Fibroblast of lung (primary cell): Measurements from ENCODE around the gene HSPBAP1. TPM values are rescaled to one million over a fixed set of nuclear protein-coding genes. Genes with fewer than 3 reads are reported as not detected.

Experiments
- DNase-seq, 2 donors: peaks; one replicate each; pipeline versions ENCODE4 v3.0.0 to v3.0.0-alpha.2; 2010; ENCODE audit warnings: low read depth in 2 of 2
- H2AFZ ChIP-seq: 2 replicates; pipeline ENCODE4 v1.5.1; 2012; ENCODE audit warnings: low read length, control low read depth, inconsistent platforms
- H3K27ac ChIP-seq: 2 replicates; pipeline ENCODE4 v1.5.1; 2011; ENCODE audit warnings: low read length, control low read depth; ENCODE audit not compliant: insufficient read depth
- H3K27me3 ChIP-seq: 2 replicates; pipeline ENCODE4 v1.5.1; 2011; ENCODE audit warnings: mild to moderate bottlenecking, low read length; ENCODE audit not compliant: control insufficient read depth, insufficient read depth
- H3K36me3 ChIP-seq: 2 replicates; pipeline ENCODE4 v1.5.1; 2011; ENCODE audit warnings: low read length; ENCODE audit not compliant: control insufficient read depth, insufficient read depth
- H3K4me1 ChIP-seq: 2 replicates; pipeline ENCODE4 v1.5.1; 2011; ENCODE audit warnings: low read length; ENCODE audit not compliant: control insufficient read depth, insufficient read depth; ENCODE audit errors: extremely low read depth
- H3K4me2 ChIP-seq: 2 replicates; pipeline ENCODE4 v1.5.1; 2011; ENCODE audit warnings: low read length, control low read depth; ENCODE audit not compliant: insufficient read depth; ENCODE audit errors: extremely low read depth
- H3K4me3 ChIP-seq, 4 experiments: fragments of 200-600 bp in 1 of 4; sonication (generic) in 1 of 4; replicated peaks in 1 of 4; 2 replicates each; pipeline ENCODE4 v1.5.1; 2011 to 2016; ENCODE audit warnings: low read length in 4 of 4, low read depth in 3 of 4, mild to moderate bottlenecking in 3 of 4, control low read depth in 2 of 4, inconsistent platforms in 1 of 4, mixed read lengths in 1 of 4; ENCODE audit not compliant: insufficient read depth in 1 of 4; ENCODE audit errors: control extremely low read depth in 1 of 4
- H3K79me2 ChIP-seq: 2 replicates; pipeline ENCODE4 v1.5.1; 2012; ENCODE audit warnings: mild to moderate bottlenecking, low read length, inconsistent platforms; ENCODE audit not compliant: control insufficient read depth, insufficient read depth
- H3K9ac ChIP-seq: 2 replicates; pipeline ENCODE4 v1.5.1; 2011; ENCODE audit warnings: mild to moderate bottlenecking, low read length, control low read depth; ENCODE audit not compliant: insufficient read depth
- H3K9me3 ChIP-seq: 2 replicates; pipeline ENCODE4 v1.5.1; 2012; ENCODE audit warnings: low read depth, low read length; ENCODE audit not compliant: control insufficient read depth, insufficient read depth
- H4K20me1 ChIP-seq: 2 replicates; pipeline ENCODE4 v1.5.1; 2011; ENCODE audit warnings: low read length; ENCODE audit not compliant: control insufficient read depth, insufficient read depth; ENCODE audit errors: extremely low read depth
- CTCF ChIP-seq, 2 donors: IDR thresholded peaks in 1 of 2; conservative IDR thresholded peaks in 1 of 2; 1 replicate in 1 of 2; 2 replicates in 1 of 2; pipeline ENCODE4 v1.5.1; 2011 to 2012; ENCODE audit warnings: low read length in 2 of 2, control low read depth in 1 of 2, inconsistent platforms in 1 of 2, low read depth in 1 of 2, mild to moderate bottlenecking in 1 of 2
- EZH2 ChIP-seq: IDR thresholded peaks from 2 replicates; pipeline ENCODE4 v1.5.1; 2012; ENCODE audit warnings: low read length, control low read depth, mild to moderate bottlenecking; ENCODE audit errors: missing control alignments
- polyA plus RNA-seq, 2 donors: library from polyadenylated mRNA; depleted of rRNA in 1 of 2; stranded (reverse) in 1 of 2; unstranded in 1 of 2; fragments of >200 nt; gene quantifications; 2 replicates each; pipeline ENCODE4 v1.2.1, GENCODE V29; 2011 to 2012; ENCODE audit warnings: missing spikeins in 1 of 2
- total RNA-seq: library from RNA; depleted of rRNA; stranded (reverse); fragments of >200 nt; gene quantifications from 2 replicates; pipeline ENCODE4 v1.2.1, GENCODE V29; 2014

The HSPBAP1 gene
- total and polyA plus RNA-seq, 2 donors (not counting 1 experiment from before 2014, with no cell fraction given) = 5.2 to 12.4 TPM

- DNase-seq = peak; percentile 64 to 66
- TF ChIP-seq EZH2 (no peak), CTCF (conservative IDR thresholded peaks at IDR 0.05 in 1 of 2, IDR thresholded peaks at IDR 0.05 in 1 of 2; ENCODE audit: low read depth in 1 of 2, low read length in 2 of 2) (no peak)
- Histone ChIP-seq H3K79me2 (no peaks in the 10 kb centered on the region), H3K36me3 (no peaks in the 10 kb centered on the region), H3K4me1 (peaks cover 2% of the 10 kb centered on the region), H4K20me1 (no peaks in the 10 kb centered on the region), H3K9me3 (no peaks in the 10 kb centered on the region), H3K9ac (peak within 1 kb of the TSS; percentile 88), H2AFZ (peak within 1 kb of the TSS; percentile 94), H3K27ac (peak within 1 kb of the TSS; percentile 97), H3K4me3 (peak within 1 kb of the TSS; percentile 55 to 92 (median 74)), H3K4me2 (peak within 1 kb of the TSS; percentile 99), H3K27me3 (no peaks in the 10 kb centered on the region)
Observed at GRCh38 chr3:122794779-122795673, 1.4 kb upstream of the HSPBAP1 start, which contains the start of gene SLC49A4. TSS of gene SLC49A4 (plus strand) at chr3:122795069. CDS start at chr3:122795193, 124 bp downstream.

GRCh38 chr3:122794483-122794778 lies 800 bp upstream of the HSPBAP1 start:
- Histone ChIP-seq H3K27me3 (no peaks in the 10 kb centered on the region), H3K9me3 (no peaks in the 10 kb centered on the region), H3K4me3 (peak overlapping the region; percentile 55 to 92 (median 74)), H3K9ac (peak overlapping the region; percentile 88), H3K4me2 (peak overlapping the region; percentile 99), H3K36me3 (no peaks in the 10 kb centered on the region), H2AFZ (peak overlapping the region; percentile 94), H3K27ac (peak overlapping the region; percentile 97), H4K20me1 (no peaks in the 10 kb centered on the region), H3K4me1 (peaks cover 2% of the 10 kb centered on the region), H3K79me2 (no peaks in the 10 kb centered on the region)
- DNase-seq = peak; percentile 60 to 69
- TF ChIP-seq CTCF (conservative IDR thresholded peaks at IDR 0.05 in 1 of 2, IDR thresholded peaks at IDR 0.05 in 1 of 2; ENCODE audit: low read depth in 1 of 2, low read length in 2 of 2) = no peak
- TF ChIP-seq EZH2 = no peak

GRCh38 chr3:122789585-122790273 lies 3.9 kb downstream of the HSPBAP1 start:
- H3K79me2 ChIP-seq = no peaks in the 10 kb centered on the region
- no peaks in the 10 kb centered on the region for H3K27me3 ChIP-seq
- no peak overlapping the region for H3K27ac ChIP-seq

More at GRCh38 chr3:122789585-122790273, 3.9 kb downstream of the HSPBAP1 start:
- no peak overlapping the region for H3K9ac ChIP-seq
- H3K4me2 ChIP-seq = no peak overlapping the region
- H3K36me3 ChIP-seq = no peaks in the 10 kb centered on the region
- H3K4me1 ChIP-seq = peaks cover 4% of the 10 kb centered on the region
- no peak overlapping the region for H2AFZ ChIP-seq
- no peaks in the 10 kb centered on the region for H4K20me1 ChIP-seq
- no peak for DNase-seq
- H3K4me3 ChIP-seq = no peak overlapping the region
- TF ChIP-seq CTCF (conservative IDR thresholded peaks at IDR 0.05 in 1 of 2, IDR thresholded peaks at IDR 0.05 in 1 of 2; ENCODE audit: low read depth in 1 of 2, low read length in 2 of 2) = no peak
- TF ChIP-seq EZH2 = no peak
- no peaks in the 10 kb centered on the region for H3K9me3 ChIP-seq
